Activated CD4-positive, alpha-beta T cell treated with anti-CD3 and anti-CD28 coated beads, Interleukin-2, amount 10 ng/mL, durations not matched to agents 7 days and 5 days (primary cell): Measurements from ENCODE around the gene ASAP2. TPM values are rescaled to one million over a fixed set of nuclear protein-coding genes. Genes with fewer than 3 reads are reported as not detected.

Experiments used
- CTCF ChIA-PET: fragments of 350-600 bp; sonication (Branson Sonifier 250); formaldehyde crosslinking; loops from one replicate; lab custom pipeline; 2021; ENCODE audit warnings: antibody characterized with exemption; lab: Charles Lee
- POLR2A ChIA-PET: fragments of 350-600 bp; sonication (Branson Sonifier 250); formaldehyde crosslinking; loops from one replicate; lab custom pipeline; 2021; ENCODE audit warnings: antibody characterized with exemption; lab: Charles Lee
- DNase-seq: peaks from one replicate; pipeline ENCODE4 v3.0.0-alpha.2; 2020
- H3K27ac Mint-ChIP-seq: one replicate; pipeline ENCODE4 v1.8.0; 2021; ENCODE audit warnings: mild to moderate bottlenecking, moderate library complexity, mixed read lengths
- H3K27me3 Mint-ChIP-seq: one replicate; pipeline ENCODE4 v1.8.0; 2021; ENCODE audit warnings: mixed read lengths
- H3K36me3 Mint-ChIP-seq: one replicate; pipeline ENCODE4 v1.8.0; 2021; ENCODE audit warnings: low read depth, mixed read lengths
- H3K4me1 Mint-ChIP-seq: one replicate; pipeline ENCODE4 v1.8.0; 2021; ENCODE audit warnings: mixed read lengths
- H3K4me3 Mint-ChIP-seq: one replicate; pipeline ENCODE4 v1.8.0; 2021; ENCODE audit warnings: mild to moderate bottlenecking, moderate library complexity, mixed read lengths
- H3K9me3 Mint-ChIP-seq: one replicate; pipeline ENCODE4 v1.8.0; 2021; ENCODE audit warnings: mixed read lengths
- total RNA-seq, 2 experiments: library from RNA; stranded (reverse); gene quantifications; one replicate each; pipeline ENCODE4 v1.2.3, GENCODE V29; 2021

Gene ASAP2
- total RNA-seq, 2 experiments from 2014 or later = 0.17 to 0.25 TPM

DNA sequence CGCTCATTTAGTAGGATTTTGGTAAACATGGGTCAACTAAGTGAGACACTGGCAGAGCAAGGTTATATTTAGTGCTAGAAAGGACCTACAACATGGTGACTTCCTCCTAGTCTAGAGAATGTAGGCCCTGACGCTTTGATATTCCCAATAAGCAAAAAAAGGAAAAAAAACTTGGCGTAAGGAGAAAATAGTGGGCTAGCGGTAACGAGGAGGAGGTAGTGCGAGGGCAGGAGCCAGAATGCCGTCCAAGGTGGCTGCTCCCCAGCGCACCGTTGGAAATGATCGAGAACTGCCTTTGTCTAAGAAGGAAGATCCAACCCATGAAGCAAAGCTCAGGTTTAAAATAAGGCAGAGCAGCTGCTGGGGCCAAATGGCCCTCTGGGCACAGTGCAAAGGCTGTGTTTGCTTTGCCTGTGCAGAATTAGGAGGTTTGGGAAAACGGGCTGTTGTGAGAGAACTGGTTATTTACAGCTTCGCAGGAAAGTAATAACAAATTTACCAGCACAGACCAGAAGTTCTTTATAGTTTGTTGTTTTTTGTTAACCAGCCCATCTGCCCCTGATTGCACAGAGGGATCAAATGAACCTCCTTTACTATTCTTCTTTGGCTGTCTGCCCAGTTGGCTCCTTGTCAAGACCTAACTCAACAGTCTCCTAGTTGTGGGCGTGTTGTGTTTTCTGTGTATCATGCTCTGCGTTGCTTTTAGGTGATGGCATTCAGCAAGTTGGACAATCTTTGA lies 130.1 kb downstream of the ASAP2 start:
- Mint-ChIP-seq H3K36me3 (no peaks in the 10 kb centered on the region), H3K27me3 (peaks cover 4% of the 10 kb centered on the region), H3K9me3 (no peaks in the 10 kb centered on the region), H3K27ac (no peak overlapping the region), H3K4me1 (peaks cover 5% of the 10 kb centered on the region), H3K4me3 (no peak overlapping the region)
- no peak for DNase-seq
- POLR2A ChIA-PET = no interaction called here
- CTCF ChIA-PET = interaction anchor here (1.5 kb wide), 1 partner anchor 9 kb away, joined by 3 read pairs; no protein-coding TSS in a partner anchor

DNA sequence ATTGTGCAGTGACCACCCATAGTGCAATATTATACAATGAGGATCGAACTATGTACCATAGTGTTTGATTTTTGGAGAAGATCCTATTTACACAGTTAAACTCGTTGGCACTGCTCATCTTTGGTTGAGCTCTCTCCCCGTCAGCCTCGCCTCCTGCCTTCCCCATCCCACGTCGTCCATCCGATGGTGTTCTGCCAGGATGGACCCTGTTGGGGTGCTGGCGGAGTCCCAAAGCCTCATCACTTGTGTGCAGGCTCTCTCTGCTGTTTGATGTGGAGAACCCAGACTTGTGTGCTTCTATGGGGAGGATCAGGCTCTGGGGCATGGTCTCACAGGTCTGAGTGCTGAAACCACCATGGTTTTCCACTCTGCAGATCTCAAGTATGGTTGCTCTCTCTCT lies 131.3 kb downstream of the ASAP2 start:
- ChIA-PET CTCF (interaction anchor here (1.5 kb wide), 1 partner anchor 10 kb away, joined by 3 read pairs; no protein-coding TSS in a partner anchor), POLR2A (no interaction called here)
- Mint-ChIP-seq H3K4me3 (no peak overlapping the region), H3K4me1 (peaks cover 5% of the 10 kb centered on the region), H3K27ac (no peak overlapping the region), H3K9me3 (no peaks in the 10 kb centered on the region), H3K36me3 (no peaks in the 10 kb centered on the region), H3K27me3 (peaks cover 7% of the 10 kb centered on the region)
- no peak for DNase-seq

DNA sequence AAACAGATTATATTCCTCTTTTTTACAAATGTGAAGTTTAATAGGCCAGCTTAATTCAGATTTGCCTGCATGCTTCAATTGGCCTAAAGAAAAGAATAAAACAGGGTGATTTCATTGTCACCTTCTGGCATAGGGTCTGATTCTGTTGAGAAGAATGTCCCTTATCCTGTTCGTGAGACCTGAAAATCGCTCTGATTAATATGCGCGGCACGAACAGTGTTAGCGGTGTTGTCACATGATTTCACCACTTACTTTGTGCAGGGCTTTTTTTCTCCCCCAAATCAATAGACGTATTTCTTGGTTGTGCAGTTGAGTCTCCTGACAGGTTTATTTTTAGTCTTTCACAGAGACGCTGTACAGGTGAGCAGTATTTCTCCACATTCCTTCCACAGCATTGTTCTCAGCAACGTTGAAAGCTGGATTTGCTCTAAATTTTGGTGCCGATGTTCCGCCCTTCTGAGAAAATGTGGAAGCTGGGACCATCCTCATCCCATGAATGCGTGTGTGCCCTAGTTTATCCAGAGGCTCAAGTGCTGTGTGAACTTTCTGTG lies 134.8 kb downstream of the ASAP2 start:
- no peak for DNase-seq
- no peaks in the 10 kb centered on the region for H3K9me3 Mint-ChIP-seq
- no peak overlapping the region for H3K4me3 Mint-ChIP-seq
- POLR2A ChIA-PET = no interaction called here
- H3K27me3 Mint-ChIP-seq = peaks cover 12% of the 10 kb centered on the region
- CTCF ChIA-PET = no interaction called here
- H3K36me3 Mint-ChIP-seq = no peaks in the 10 kb centered on the region
- H3K27ac Mint-ChIP-seq = no peak overlapping the region
- H3K4me1 Mint-ChIP-seq = peaks cover 2% of the 10 kb centered on the region

DNA sequence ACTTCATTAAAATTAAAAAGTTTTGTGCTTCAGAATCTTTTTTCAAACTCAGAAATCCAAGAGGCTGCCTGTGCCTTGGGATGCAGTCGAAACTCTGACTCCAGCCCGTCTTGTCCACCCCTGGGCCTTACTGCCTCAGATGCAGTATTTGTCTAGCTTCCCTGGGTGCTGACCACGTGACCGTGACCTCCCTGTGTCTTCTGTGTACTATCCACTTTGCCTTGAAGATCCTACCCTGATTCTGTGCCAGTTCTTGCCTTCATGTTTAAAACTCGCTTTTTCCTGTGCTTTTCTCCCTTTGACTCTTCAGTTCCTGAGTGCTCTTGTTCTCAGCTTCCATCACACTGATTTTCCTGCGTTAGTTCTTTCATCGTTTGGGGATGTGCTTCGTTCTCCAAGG lies 136.0 kb downstream of the ASAP2 start:
- CTCF ChIA-PET = interaction anchor here (1.4 kb wide), 1 partner anchor 9 kb away, joined by 3 read pairs; no protein-coding TSS in a partner anchor
- Mint-ChIP-seq H3K9me3 (no peaks in the 10 kb centered on the region), H3K4me3 (no peak overlapping the region), H3K27ac (no peak overlapping the region), H3K27me3 (peaks cover 10% of the 10 kb centered on the region), H3K4me1 (no peaks in the 10 kb centered on the region), H3K36me3 (no peaks in the 10 kb centered on the region)
- DNase-seq = no peak
- POLR2A ChIA-PET = no interaction called here

DNA sequence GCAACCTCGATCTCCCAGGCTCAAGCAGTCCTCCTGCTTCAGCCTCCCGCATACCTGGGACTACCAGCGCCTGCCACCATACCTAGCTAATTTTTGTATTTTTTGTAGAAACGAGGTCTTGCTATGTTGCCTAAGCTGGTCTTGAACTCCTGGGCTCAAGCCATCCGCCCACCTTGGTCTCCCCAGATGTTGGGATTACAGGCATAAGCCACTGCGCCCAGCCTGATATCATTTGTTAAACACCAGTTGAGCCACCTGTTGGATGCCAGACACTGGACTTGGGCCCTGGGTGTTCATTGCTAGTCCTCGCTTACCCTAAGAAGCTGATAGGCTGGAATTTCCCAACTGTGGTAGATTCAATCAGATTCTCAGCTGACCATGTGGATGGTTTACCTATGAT lies 136.9 kb downstream of the ASAP2 start:
- H3K9me3 Mint-ChIP-seq = no peaks in the 10 kb centered on the region
- H3K36me3 Mint-ChIP-seq = no peaks in the 10 kb centered on the region
- DNase-seq = no peak
- H3K4me3 Mint-ChIP-seq = no peak overlapping the region
- no peaks in the 10 kb centered on the region for H3K4me1 Mint-ChIP-seq
- ChIA-PET POLR2A (no interaction called here), CTCF (interaction anchor here (1.0 to 1.4 kb wide), 3 partner anchors 9 to 14 kb away, joined by 3 read pairs; no protein-coding TSS in a partner anchor)
- H3K27ac Mint-ChIP-seq = no peak overlapping the region
- peaks cover 10% of the 10 kb centered on the region for H3K27me3 Mint-ChIP-seq

DNA sequence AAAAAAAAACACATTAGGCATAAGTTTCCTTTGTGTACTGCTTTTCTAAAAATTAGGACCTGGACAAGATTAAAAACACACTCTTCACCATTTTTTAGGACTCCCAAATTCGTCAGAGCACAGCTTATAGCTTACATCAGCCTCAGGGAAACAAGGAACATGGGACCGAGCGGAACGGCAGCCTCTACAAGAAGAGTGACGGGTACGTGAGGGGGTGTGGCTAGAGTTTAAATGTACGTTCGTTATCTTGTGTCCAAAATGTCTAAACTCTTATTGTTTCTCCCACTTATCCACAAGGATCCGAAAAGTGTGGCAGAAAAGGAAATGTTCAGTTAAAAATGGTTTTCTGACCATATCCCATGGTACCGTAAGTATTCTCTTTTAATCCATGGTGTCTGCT lies 137.8 kb downstream of the ASAP2 start:
- H3K36me3 Mint-ChIP-seq = no peaks in the 10 kb centered on the region
- H3K4me3 Mint-ChIP-seq = no peak overlapping the region
- H3K9me3 Mint-ChIP-seq = no peaks in the 10 kb centered on the region
- ChIA-PET POLR2A (no interaction called here), CTCF (no interaction called here)
- no peak for DNase-seq
- H3K27me3 Mint-ChIP-seq = peaks cover 15% of the 10 kb centered on the region
- no peak overlapping the region for H3K27ac Mint-ChIP-seq
- H3K4me1 Mint-ChIP-seq = no peaks in the 10 kb centered on the region

DNA sequence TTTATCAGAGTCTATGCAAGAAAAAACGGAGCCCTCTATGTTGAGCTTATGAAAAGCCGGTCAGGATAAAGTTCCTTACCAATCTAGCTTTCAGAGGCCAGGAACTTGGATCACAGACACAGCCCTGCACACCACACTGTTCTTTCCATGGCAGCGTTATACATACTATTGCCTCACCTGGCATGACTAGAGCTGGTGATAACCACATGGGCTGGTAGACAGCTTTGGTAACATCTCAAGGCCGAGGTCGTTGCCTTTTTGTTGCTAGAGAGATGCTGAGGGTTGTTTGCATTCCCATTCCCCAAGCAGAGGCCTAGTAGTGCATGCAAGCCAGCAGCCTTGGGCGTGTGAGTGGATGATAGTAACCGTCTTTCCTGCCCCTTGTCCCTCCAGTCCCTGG lies 138.7 kb downstream of the ASAP2 start:
- DNase-seq = no peak
- Mint-ChIP-seq H3K36me3 (no peaks in the 10 kb centered on the region), H3K9me3 (no peaks in the 10 kb centered on the region), H3K27ac (no peak overlapping the region), H3K27me3 (peaks cover 13% of the 10 kb centered on the region), H3K4me1 (no peaks in the 10 kb centered on the region), H3K4me3 (no peak overlapping the region)
- ChIA-PET POLR2A (no interaction called here), CTCF (no interaction called here)

DNA sequence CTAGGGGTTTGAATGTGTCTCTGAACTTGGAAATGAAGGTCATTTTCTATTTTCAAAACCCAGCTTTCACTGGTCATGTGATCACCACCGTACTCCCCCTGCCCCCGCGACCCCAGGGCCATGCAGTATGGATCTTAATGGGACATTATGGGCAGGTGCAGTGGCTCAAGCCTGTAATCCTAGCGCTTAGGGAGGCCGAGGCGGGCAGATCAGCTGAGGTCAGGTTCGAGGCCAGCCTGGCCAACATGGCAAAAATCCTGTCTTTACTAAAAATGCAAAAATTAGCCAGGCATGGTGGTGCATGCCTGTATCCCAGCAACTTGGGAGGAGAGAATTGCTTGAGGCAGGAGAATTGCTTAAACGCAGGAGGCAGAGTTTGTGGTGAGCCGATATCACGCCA lies 139.4 kb downstream of the ASAP2 start:
- no peaks in the 10 kb centered on the region for H3K4me1 Mint-ChIP-seq
- no peak overlapping the region for H3K27ac Mint-ChIP-seq
- H3K36me3 Mint-ChIP-seq = no peaks in the 10 kb centered on the region
- ChIA-PET CTCF (no interaction called here), POLR2A (no interaction called here)
- no peak overlapping the region for H3K4me3 Mint-ChIP-seq
- no peaks in the 10 kb centered on the region for H3K9me3 Mint-ChIP-seq
- DNase-seq = no peak
- peaks cover 13% of the 10 kb centered on the region for H3K27me3 Mint-ChIP-seq

DNA sequence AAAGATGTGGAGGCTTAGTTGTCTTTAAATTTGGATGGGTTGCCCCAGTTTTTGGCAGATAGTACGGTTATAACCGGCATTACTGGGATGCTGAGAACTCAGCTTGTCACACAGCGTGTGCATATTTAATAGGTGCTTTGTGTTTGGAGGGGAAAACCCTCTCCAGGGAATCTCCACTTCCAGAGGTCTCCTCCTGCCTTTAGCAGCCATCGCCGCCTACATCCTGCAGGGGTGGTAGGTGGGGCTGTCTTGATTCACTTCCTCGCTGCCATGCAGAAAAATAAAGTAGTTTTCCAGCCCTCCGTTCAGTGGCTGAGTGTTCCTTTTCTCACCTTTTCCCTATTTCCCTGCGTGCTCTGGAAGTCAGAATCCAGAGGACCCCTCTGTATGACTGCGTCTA lies 140.3 kb downstream of the ASAP2 start:
- DNase-seq = no peak
- H3K36me3 Mint-ChIP-seq = no peaks in the 10 kb centered on the region
- CTCF ChIA-PET = no interaction called here
- no peak overlapping the region for H3K4me3 Mint-ChIP-seq
- POLR2A ChIA-PET = no interaction called here
- H3K4me1 Mint-ChIP-seq = no peaks in the 10 kb centered on the region
- no peaks in the 10 kb centered on the region for H3K9me3 Mint-ChIP-seq
- H3K27ac Mint-ChIP-seq = no peak overlapping the region
- peaks cover 13% of the 10 kb centered on the region for H3K27me3 Mint-ChIP-seq

DNA sequence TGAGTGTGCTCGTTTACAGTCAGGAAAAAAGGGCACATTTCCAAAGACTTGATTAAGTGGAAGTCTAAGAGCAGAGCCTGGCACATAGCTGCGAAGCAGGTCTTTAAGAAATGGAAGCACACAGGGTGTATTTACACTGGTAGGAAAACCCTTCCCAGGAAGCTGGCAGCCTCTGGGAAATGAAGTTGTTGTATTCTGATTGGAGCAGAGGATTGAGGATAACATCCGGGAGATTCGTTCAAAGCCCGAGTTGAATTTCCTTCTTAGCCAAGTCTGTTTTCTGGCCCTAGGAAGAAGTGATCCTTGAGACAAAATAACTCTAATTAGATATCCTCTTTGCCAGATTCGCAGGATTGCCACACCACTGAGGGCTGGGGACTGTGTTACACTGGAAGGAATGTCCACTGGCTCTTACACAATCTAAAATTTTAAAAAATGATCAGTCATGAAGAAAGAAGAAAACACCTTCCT lies 140.8 kb downstream of the ASAP2 start:
- Mint-ChIP-seq H3K4me3 (no peak overlapping the region), H3K27me3 (peaks cover 13% of the 10 kb centered on the region), H3K4me1 (no peaks in the 10 kb centered on the region), H3K9me3 (no peaks in the 10 kb centered on the region), H3K36me3 (no peaks in the 10 kb centered on the region), H3K27ac (no peak overlapping the region)
- DNase-seq = no peak
- CTCF ChIA-PET = interaction anchor here (1.0 kb wide), 1 partner anchor 11 kb away, joined by 3 read pairs; no protein-coding TSS in a partner anchor
- POLR2A ChIA-PET = no interaction called here

DNA sequence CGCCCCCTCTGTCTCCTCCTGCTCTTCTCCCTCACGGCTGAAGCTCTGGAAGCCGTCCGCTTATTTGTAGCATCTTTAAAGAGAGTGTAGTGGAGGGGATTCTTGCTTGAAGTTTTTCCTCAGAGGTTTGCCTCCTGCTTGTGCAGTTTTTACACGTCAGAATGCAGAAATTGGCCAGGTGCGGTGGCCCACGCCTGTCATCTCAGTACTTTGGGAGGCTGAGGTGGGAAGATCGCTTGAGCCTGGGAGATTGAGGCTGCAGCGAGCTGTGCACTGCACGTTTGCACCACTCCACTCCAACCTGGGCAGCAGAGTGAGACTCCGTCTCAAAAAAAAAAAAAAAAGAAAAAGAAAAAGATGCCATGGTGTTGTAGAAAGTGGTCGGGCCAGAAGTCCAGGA lies 147.7 kb downstream of the ASAP2 start:
- Mint-ChIP-seq H3K36me3 (no peaks in the 10 kb centered on the region), H3K27me3 (peaks cover 17% of the 10 kb centered on the region), H3K27ac (no peak overlapping the region), H3K4me3 (no peak overlapping the region), H3K4me1 (no peaks in the 10 kb centered on the region), H3K9me3 (no peaks in the 10 kb centered on the region)
- no peak for DNase-seq
- ChIA-PET POLR2A (no interaction called here), CTCF (interaction anchor here (0.6 to 0.7 kb wide), 2 partner anchors 10 to 979 kb away, joined by 3 to 4 read pairs; no protein-coding TSS in a partner anchor)

DNA sequence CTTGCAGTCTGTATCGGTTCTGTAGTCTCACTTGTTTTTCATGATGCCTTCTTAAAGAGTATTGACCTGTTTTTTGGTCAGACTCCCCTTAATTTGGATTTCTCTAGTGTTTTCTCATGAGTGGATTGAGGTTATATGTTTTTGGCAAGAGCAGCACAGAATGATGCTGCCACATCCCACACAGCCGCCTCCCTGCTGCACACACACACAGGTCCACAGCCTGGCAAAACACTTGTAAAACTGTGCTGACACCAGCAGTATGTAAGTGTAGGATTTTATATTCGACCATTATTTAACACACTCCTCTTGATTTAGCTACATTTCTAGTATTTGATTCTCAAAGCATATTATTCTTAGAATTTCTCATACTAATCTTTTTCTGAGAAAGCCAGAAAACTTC lies 148.7 kb downstream of the ASAP2 start:
- CTCF ChIA-PET = interaction anchor here (1.0 to 1.5 kb wide), 2 partner anchors 10 to 20 kb away, joined by 3 read pairs; no protein-coding TSS in a partner anchor
- peaks cover 22% of the 10 kb centered on the region for H3K27me3 Mint-ChIP-seq
- no peaks in the 10 kb centered on the region for H3K9me3 Mint-ChIP-seq
- H3K4me3 Mint-ChIP-seq = no peak overlapping the region
- H3K27ac Mint-ChIP-seq = no peak overlapping the region
- H3K36me3 Mint-ChIP-seq = no peaks in the 10 kb centered on the region
- POLR2A ChIA-PET = no interaction called here
- H3K4me1 Mint-ChIP-seq = no peaks in the 10 kb centered on the region
- DNase-seq = no peak

DNA sequence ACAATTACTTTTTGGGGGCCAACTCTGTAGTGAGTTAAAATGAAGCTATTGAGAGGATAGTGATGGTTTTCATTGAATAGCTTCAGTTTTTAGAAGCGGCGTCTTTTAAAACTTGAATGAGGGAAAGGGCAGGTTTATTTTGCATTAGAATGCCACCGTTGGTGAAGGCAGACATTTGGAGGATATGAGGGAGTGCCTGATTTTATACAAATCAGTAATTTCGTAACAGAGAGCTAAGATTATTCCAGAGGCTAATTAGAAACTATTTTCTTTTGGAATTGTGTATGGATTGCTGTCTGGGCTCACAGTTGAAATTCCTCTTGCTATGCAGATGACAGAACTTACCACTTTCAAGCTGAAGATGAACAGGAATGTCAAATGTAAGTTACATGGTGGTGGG lies 149.1 kb downstream of the ASAP2 start:
- ChIA-PET CTCF (interaction anchor here (1.0 to 1.5 kb wide), 3 partner anchors 9 to 21 kb away, joined by 3 read pairs; no protein-coding TSS in a partner anchor), POLR2A (no interaction called here)
- no peaks in the 10 kb centered on the region for H3K36me3 Mint-ChIP-seq
- H3K9me3 Mint-ChIP-seq = no peaks in the 10 kb centered on the region
- peaks cover 24% of the 10 kb centered on the region for H3K27me3 Mint-ChIP-seq
- no peak overlapping the region for H3K4me3 Mint-ChIP-seq
- H3K27ac Mint-ChIP-seq = no peak overlapping the region
- no peaks in the 10 kb centered on the region for H3K4me1 Mint-ChIP-seq
- no peak for DNase-seq
